ENCODE results near the gene PTPRD. TPM values are rescaled to one million over a fixed set of nuclear protein-coding genes. Genes with fewer than 3 reads are reported as not detected.

Gene PTPRD
- total RNA-seq, 2 experiments from 2014 or later, result not detected

DNA sequence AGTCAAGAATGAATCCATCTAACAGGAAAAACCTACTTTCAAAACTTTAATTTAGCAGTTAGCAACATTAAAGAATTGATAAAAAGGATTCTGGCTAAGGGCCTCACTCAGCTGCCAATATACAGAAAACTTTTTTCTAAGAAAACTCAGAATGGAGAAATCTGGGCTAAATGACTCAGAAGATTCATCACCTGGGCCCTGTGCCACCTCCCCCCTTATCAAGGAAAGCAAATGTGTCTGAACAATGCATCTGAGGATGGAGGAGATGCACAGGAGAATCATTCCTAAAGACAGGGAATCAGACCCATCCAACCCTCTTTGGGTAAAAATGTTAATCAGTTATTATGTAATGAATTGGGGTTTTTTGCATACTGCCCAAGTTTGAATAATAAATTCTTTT is 2221.2 kb downstream of the PTPRD start:
- POLR2A ChIA-PET, result no interaction called here
- intact Hi-C loops (cut with DNase I, micrococcal nuclease), result no loop called here
- Mint-ChIP-seq H3K4me3 (no peak overlapping the region), H3K4me1 (no peaks in the 10 kb centered on the region), H3K27ac (no peak overlapping the region), H3K9me3 (ENCODE audit: low read depth) (no peaks in the 10 kb centered on the region), H3K36me3 (ENCODE audit: low read depth) (no peaks in the 10 kb centered on the region), H3K27me3 (no peaks in the 10 kb centered on the region)
- CTCF ChIA-PET, result no interaction called here
- no peak for ATAC-seq
- DNase-seq, result no peak

DNA sequence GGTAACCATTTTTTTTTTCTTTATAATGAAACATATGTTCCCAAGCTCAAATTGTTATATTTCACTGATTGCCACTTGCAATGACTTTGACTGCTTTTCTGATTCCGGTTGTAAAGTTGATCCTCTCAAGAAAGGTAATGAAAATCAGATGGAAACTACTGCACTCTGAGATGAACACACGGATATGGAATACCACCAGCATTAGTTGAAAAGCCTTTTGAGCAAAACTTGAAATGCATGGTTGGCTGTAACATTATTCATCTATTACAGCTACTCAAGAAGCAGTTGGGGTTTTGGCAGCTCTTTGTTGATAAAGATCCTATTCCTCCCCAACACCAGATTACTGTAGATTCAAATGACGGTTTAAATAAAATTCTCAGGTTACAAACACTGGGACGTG is 2221.7 kb downstream of the PTPRD start:
- Mint-ChIP-seq H3K36me3 (ENCODE audit: low read depth) (no peaks in the 10 kb centered on the region), H3K27me3 (peaks cover 1% of the 10 kb centered on the region), H3K9me3 (ENCODE audit: low read depth) (no peaks in the 10 kb centered on the region), H3K4me3 (no peak overlapping the region), H3K27ac (no peak overlapping the region), H3K4me1 (no peaks in the 10 kb centered on the region)
- DNase-seq, result no peak
- intact Hi-C loops (cut with DNase I, micrococcal nuclease), result no loop called here
- no peak for ATAC-seq
- ChIA-PET CTCF (no interaction called here), POLR2A (no interaction called here)

DNA sequence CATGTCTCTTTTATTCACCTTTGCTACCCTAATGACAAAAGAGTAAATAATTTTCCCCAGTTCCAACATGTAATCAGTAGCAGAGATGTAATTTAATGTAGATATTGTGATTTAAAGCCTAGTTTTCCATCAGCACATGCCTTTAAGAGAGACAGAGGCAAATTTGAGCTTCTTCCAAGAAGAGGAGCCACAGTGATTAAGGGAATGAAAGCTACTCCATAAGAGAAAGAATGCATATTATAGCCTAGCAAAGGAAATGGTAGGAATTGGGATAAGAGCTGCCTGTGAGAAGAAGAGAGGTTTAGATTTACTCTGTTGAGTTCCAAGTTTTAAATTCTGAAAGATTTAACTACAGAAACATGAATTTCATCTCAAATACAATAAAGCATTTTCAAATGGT is 2222.2 kb downstream of the PTPRD start:
- no peak for ATAC-seq
- Mint-ChIP-seq H3K4me3 (no peak overlapping the region), H3K4me1 (no peaks in the 10 kb centered on the region), H3K9me3 (ENCODE audit: low read depth) (no peaks in the 10 kb centered on the region), H3K36me3 (ENCODE audit: low read depth) (no peaks in the 10 kb centered on the region), H3K27me3 (peaks cover 2% of the 10 kb centered on the region), H3K27ac (no peak overlapping the region)
- CTCF ChIA-PET, result no interaction called here
- POLR2A ChIA-PET, result no interaction called here
- DNase-seq, result no peak
- intact Hi-C loops (cut with DNase I, micrococcal nuclease), result no loop called here

DNA sequence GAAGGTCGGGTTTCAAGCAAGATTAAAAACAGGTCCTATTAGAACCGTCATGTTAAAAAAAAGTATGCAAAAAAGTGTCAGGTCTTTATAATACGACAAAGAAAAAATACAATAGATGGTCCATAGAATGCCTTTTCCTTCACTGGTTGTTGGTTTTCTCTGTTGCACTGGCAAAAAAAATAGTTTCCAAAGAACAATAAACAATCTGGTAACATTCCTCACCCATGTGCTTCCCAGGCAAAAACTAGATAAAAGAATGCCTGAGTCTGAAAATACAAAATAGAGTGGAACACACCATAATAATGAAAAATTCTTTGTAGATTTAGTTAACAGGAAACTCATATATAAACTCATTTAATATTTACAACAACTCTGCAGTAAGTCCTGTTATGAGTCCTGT is 2223.3 kb downstream of the PTPRD start:
- intact Hi-C loops (cut with DNase I, micrococcal nuclease), result no loop called here
- no peak overlapping the region for H3K27ac Mint-ChIP-seq
- no peaks in the 10 kb centered on the region for H3K36me3 Mint-ChIP-seq (ENCODE audit: low read depth)
- ATAC-seq (no peak), DNase-seq (no peak)
- H3K27me3 Mint-ChIP-seq, result peaks cover 2% of the 10 kb centered on the region
- ChIA-PET CTCF (no interaction called here), POLR2A (no interaction called here)
- H3K4me1 Mint-ChIP-seq, result no peaks in the 10 kb centered on the region
- no peak overlapping the region for H3K4me3 Mint-ChIP-seq
- no peaks in the 10 kb centered on the region for H3K9me3 Mint-ChIP-seq (ENCODE audit: low read depth)

DNA sequence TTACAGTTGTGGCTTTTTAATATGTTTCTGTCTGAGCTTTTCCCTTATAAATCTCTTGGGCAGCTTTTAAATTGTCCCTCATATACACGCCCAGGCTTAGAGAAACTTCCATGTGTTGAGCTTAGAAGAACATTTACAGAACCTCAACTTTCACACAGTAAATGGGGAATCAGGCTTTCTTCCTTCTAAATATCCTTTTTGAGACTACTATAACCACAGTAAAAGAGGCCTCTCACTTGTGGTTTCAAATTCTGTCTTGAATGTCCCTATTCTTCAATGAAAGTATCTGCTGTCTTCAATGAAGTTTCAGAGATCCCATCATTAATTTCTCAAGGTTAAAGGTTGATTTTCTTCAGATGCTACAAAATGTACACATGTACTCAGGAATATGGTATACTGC is 2224.7 kb downstream of the PTPRD start:
- Mint-ChIP-seq H3K9me3 (ENCODE audit: low read depth) (no peaks in the 10 kb centered on the region), H3K27me3 (peaks cover 2% of the 10 kb centered on the region), H3K4me1 (no peaks in the 10 kb centered on the region), H3K36me3 (ENCODE audit: low read depth) (no peaks in the 10 kb centered on the region), H3K27ac (no peak overlapping the region), H3K4me3 (no peak overlapping the region)
- no peak for DNase-seq
- no peak for ATAC-seq
- intact Hi-C loops (cut with DNase I, micrococcal nuclease), result no loop called here
- ChIA-PET CTCF (interaction anchor here (1.2 kb wide), 1 partner anchor 17 kb away, joined by 3 read pairs; no protein-coding TSS in a partner anchor), POLR2A (no interaction called here)

DNA sequence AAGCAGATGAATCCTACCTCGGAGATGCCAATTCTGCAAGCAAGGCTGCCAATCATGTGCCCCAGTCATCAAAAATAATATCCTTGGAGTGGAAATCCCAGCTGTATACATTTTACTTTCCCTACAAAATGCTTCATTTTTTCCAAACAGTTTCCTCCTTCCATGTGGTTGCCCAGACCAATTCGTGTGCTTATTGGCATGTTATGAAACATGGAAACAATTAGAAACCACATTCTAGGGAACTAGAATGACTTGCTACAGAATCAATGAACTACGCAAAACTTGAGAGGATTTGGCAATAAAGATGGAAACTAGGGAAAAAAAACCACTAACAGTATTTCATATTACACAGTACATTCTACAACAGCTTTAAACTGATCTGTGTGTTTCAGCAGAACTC is 2228.7 kb downstream of the PTPRD start:
- Mint-ChIP-seq H3K27ac (no peak overlapping the region), H3K9me3 (ENCODE audit: low read depth) (no peaks in the 10 kb centered on the region), H3K27me3 (peaks cover 2% of the 10 kb centered on the region), H3K4me1 (no peaks in the 10 kb centered on the region), H3K4me3 (no peak overlapping the region), H3K36me3 (ENCODE audit: low read depth) (no peaks in the 10 kb centered on the region)
- DNase-seq (no peak), ATAC-seq (no peak)
- POLR2A ChIA-PET, result no interaction called here
- intact Hi-C loops (cut with DNase I, micrococcal nuclease), result no loop called here
- CTCF ChIA-PET, result no interaction called here

DNA sequence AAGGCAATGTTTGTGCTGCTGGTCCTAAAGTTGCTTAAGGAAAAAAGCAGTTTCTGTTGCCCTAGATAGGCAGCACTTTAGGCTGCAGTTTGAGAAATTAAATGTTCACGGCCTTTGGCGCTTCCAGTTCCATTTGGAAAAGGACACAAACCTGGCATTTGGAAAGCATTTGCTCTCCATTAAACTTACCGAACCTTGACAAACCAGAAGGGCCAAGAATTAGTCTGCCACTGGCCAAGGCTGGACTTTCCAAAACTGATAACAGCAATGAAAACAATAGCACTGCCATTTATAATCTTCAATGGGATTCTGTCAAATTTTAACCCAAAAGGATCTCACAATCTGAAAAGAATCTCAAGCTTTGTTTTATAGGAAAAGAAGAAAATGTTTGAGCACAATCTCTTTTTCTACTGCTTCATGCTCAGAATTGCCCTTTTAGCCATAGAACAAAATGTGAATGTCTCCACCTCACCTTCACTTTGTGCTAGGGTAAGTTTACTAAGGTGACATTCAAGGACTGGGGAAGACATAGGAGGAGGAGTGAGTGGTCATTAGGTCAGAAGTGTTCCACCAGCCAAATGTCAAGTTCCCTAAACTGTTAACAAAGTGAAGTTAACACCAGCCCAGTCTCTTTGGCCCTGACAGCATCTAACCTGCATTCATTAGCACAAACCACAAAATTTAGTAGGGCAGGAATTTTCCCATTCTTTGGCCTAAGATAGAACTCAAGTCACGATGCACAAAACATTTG is 2229.8 kb downstream of the PTPRD start:
- Mint-ChIP-seq H3K4me3 (no peak overlapping the region), H3K4me1 (no peaks in the 10 kb centered on the region), H3K9me3 (ENCODE audit: low read depth) (no peaks in the 10 kb centered on the region), H3K27me3 (peaks cover 2% of the 10 kb centered on the region), H3K27ac (no peak overlapping the region), H3K36me3 (ENCODE audit: low read depth) (no peaks in the 10 kb centered on the region)
- intact Hi-C loops (cut with DNase I, micrococcal nuclease), result no loop called here
- ChIA-PET POLR2A (no interaction called here), CTCF (no interaction called here)
- DNase-seq (no peak), ATAC-seq (no peak)

DNA sequence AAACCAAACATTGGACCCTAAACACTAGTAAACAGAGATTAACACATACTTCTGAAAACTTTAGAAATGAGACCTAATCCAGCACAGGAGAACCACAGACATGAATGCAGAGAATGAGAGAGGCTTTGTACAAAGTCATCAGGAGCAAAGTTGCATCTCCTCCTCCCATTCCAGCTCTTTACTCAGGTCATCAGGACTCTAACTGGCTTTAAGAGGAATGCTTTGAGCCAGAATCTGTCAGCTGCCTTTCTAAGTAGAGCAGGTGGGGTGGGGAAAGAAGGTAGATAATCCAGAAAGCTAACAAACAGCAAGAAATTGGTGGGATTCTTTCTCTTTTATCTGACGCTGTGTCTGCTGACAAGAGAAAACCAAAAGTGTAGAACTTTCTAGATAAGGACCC is 2230.5 kb downstream of the PTPRD start:
- DNase-seq, result no peak
- ChIA-PET POLR2A (no interaction called here), CTCF (no interaction called here)
- intact Hi-C loops (cut with DNase I, micrococcal nuclease), result no loop called here
- no peaks in the 10 kb centered on the region for H3K9me3 Mint-ChIP-seq (ENCODE audit: low read depth)
- no peaks in the 10 kb centered on the region for H3K4me1 Mint-ChIP-seq
- H3K4me3 Mint-ChIP-seq, result no peak overlapping the region
- H3K36me3 Mint-ChIP-seq (ENCODE audit: low read depth), result no peaks in the 10 kb centered on the region
- no peak overlapping the region for H3K27ac Mint-ChIP-seq
- peaks cover 2% of the 10 kb centered on the region for H3K27me3 Mint-ChIP-seq
- no peak for ATAC-seq

DNA sequence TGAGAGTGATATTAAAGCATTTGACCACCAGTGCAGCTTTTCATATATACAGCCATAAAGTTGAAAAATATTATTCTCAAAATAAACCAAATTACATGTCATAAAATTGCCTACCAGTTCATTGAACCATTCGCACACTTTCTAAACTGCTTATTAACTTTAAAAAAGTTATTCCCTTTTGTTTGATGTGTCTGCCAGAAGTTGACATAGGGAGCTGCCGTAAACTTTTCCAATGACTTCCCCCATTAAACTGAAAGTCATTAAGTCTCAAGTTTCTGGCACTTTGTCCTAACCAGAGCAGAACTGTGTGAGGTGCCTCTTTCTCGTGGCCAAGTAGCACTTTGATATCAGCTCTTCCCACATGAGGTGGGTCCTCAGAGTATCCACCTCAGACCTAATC is 2231.2 kb downstream of the PTPRD start:
- ATAC-seq, result no peak
- no peak overlapping the region for H3K4me3 Mint-ChIP-seq
- H3K4me1 Mint-ChIP-seq, result no peaks in the 10 kb centered on the region
- H3K27ac Mint-ChIP-seq, result no peak overlapping the region
- POLR2A ChIA-PET, result no interaction called here
- no peaks in the 10 kb centered on the region for H3K36me3 Mint-ChIP-seq (ENCODE audit: low read depth)
- no peak for DNase-seq
- no peaks in the 10 kb centered on the region for H3K9me3 Mint-ChIP-seq (ENCODE audit: low read depth)
- H3K27me3 Mint-ChIP-seq, result peaks cover 2% of the 10 kb centered on the region
- CTCF ChIA-PET, result no interaction called here
- intact Hi-C loops (cut with DNase I, micrococcal nuclease), result no loop called here

DNA sequence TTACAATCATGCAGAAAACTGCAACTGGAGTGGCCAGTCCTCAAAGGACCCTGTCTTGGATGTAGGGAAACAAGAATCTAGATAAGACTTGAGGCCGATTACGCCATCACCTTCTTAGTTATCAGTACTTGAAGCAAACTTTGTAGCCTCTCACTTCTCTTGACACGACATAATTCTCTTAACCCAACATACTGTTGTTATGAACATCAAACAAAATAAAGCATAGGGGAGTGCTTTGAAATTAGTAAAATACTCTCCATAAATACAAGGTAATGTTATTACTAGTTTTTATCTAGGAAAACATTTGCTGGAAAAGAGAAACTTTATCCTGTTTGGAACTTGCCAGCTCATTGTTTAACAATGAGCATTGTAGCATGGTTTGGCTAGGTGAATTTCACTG is 2238.3 kb downstream of the PTPRD start:
- intact Hi-C loops (cut with DNase I, micrococcal nuclease), result no loop called here
- Mint-ChIP-seq H3K9me3 (ENCODE audit: low read depth) (no peaks in the 10 kb centered on the region), H3K27me3 (no peaks in the 10 kb centered on the region), H3K4me3 (no peak overlapping the region), H3K36me3 (ENCODE audit: low read depth) (no peaks in the 10 kb centered on the region), H3K4me1 (no peaks in the 10 kb centered on the region), H3K27ac (no peak overlapping the region)
- POLR2A ChIA-PET, result no interaction called here
- DNase-seq (no peak), ATAC-seq (no peak)
- CTCF ChIA-PET, result no interaction called here

DNA sequence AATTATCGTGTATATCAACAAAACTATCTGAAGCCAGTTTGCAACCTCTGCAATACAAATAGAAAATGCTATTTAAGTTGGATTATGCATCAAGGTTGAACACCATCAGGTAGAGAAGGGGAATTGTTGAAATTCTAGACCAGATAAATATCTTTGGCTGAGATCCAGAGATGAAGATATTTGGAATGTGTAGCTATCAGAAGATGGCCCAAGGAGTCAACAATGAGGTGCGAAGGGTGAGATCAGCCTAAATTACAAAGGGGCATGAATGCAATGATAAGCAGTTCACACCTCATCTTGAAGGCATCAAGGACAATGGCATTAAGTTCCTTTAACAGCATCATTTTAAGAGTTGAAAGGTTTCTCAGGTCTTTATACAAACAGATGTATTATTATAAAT is 2241.1 kb downstream of the PTPRD start:
- intact Hi-C loops (cut with DNase I, micrococcal nuclease), result no loop called here
- no peaks in the 10 kb centered on the region for H3K9me3 Mint-ChIP-seq (ENCODE audit: low read depth)
- ChIA-PET POLR2A (no interaction called here), CTCF (interaction anchor here (1.1 kb wide), 1 partner anchor 16 kb away, joined by 3 read pairs; no protein-coding TSS in a partner anchor)
- ATAC-seq (no peak), DNase-seq (no peak)
- H3K36me3 Mint-ChIP-seq (ENCODE audit: low read depth), result no peaks in the 10 kb centered on the region
- H3K4me1 Mint-ChIP-seq, result no peaks in the 10 kb centered on the region
- no peaks in the 10 kb centered on the region for H3K27me3 Mint-ChIP-seq
- no peak overlapping the region for H3K27ac Mint-ChIP-seq
- H3K4me3 Mint-ChIP-seq, result no peak overlapping the region

DNA sequence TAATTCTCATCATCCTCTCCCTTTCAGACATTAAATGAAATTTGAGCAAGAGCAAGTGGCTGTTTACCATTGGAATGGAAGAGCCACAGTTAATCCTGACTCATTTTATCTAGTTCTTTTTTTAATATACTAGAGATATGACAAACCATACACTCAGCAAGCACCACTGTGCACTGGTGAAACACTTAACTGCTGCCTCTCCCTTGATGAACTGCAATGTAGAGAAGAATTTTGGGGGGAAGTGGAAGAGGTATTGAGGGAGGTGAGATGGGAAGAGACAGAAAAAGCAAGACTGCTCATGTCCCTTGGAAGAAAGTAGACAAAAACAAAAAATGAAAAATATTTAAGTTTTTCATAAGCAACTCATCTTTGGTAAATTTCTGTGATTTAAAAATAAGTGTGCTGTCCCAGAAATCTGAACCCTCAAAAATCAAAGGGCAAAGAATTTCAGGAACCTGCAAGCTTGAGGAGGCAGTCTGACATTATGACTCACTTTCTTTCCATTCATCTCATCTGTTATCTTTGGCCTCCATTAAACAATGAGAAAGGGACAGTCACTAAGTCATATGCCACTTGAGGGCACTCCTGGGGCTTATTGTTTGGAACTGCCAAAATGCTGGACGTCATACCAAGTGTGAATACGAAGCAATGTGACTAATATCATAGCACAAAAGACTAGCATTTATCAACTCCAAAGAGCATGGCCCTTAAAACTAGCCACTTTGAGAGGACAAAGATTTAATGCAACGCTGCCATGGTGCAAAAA is 2246.5 kb downstream of the PTPRD start:
- H3K27ac Mint-ChIP-seq, result no peak overlapping the region
- H3K36me3 Mint-ChIP-seq (ENCODE audit: low read depth), result no peaks in the 10 kb centered on the region
- ChIA-PET POLR2A (no interaction called here), CTCF (no interaction called here)
- no peak overlapping the region for H3K4me3 Mint-ChIP-seq
- DNase-seq (no peak), ATAC-seq (peak; percentile 61)
- intact Hi-C loops (cut with DNase I, micrococcal nuclease), result loop anchor here in 1 of 2 experiments (5.0 kb wide), 1 partner anchor 49 kb away; no protein-coding TSS in a partner anchor
- no peaks in the 10 kb centered on the region for H3K9me3 Mint-ChIP-seq (ENCODE audit: low read depth)
- H3K4me1 Mint-ChIP-seq, result peaks cover 6% of the 10 kb centered on the region
- no peaks in the 10 kb centered on the region for H3K27me3 Mint-ChIP-seq

Data from activated CD4-positive, alpha-beta T cell treated with anti-CD3 and anti-CD28 coated beads for 36 hours (primary cell).